ENCODE measurements around the gene GCHFR.

- no peak for TF ChIP-seq CTCF (IDR thresholded peaks at IDR 0.05; ENCODE audit: low read depth, low read length)
- TF ChIP-seq EZH2phosphoT487 (IDR thresholded peaks at IDR 0.05; ENCODE audit: low read depth), result no peak
Measured at GRCh38 chr15:40714144-40714543, 49.7 kb upstream of the GCHFR start.

Measured in OCI-LY3 (cell line).